Central memory CD8-positive, alpha-beta T cell (primary cell): Measurements from ENCODE around the gene GOLGA8K.
"Not testable (repeated sequence)": the region's sequence is repeated elsewhere in the genome, so short reads cannot be mapped to it uniquely, and the experiment has no call there.

Experiments used
- ATAC-seq: fragments of 150-1000 bp; cut with Tn5 transposase; replicated peaks from 2 replicates; pipeline ENCODE4 v1.10.0; 2022; ENCODE audit warnings: mild to moderate bottlenecking, moderate FRiP score, moderate number of reproducible peaks; ENCODE audit not compliant: poor library complexity, severe bottlenecking; ENCODE audit errors: extremely low read depth
- DNase-seq, 2 donors: peaks; one replicate each; pipeline ENCODE4 v3.0.0; 2021; ENCODE audit warnings: low spot score in 2 of 2
- H3K27ac Mint-ChIP-seq: one replicate; pipeline ENCODE4 v1.8.0; 2022; ENCODE audit warnings: low read depth, mild to moderate bottlenecking, moderate library complexity, mixed read lengths
- H3K27me3 Mint-ChIP-seq: one replicate; pipeline ENCODE4 v1.8.0; 2022; ENCODE audit warnings: mixed read lengths
- H3K36me3 Mint-ChIP-seq: one replicate; pipeline ENCODE4 v1.8.0; 2022; ENCODE audit warnings: mild to moderate bottlenecking, moderate library complexity, mixed read lengths; ENCODE audit not compliant: insufficient read depth
- H3K4me1 Mint-ChIP-seq: one replicate; pipeline ENCODE4 v1.8.0; 2022; ENCODE audit warnings: mixed read lengths
- H3K4me3 Mint-ChIP-seq: one replicate; pipeline ENCODE4 v1.8.0; 2022; ENCODE audit warnings: mild to moderate bottlenecking, moderate library complexity, mixed read lengths
- H3K9me3 Mint-ChIP-seq: one replicate; pipeline ENCODE4 v1.8.0; 2022; ENCODE audit warnings: mixed read lengths

Gene GOLGA8K

GRCh38 chr15:32372075-32372474, 31.0 kb downstream of the GOLGA8K start:
- not testable (repeated sequence) for H3K36me3 Mint-ChIP-seq, H3K4me3 Mint-ChIP-seq, H3K9me3 Mint-ChIP-seq, ATAC-seq, H3K27ac Mint-ChIP-seq, DNase-seq, H3K27me3 Mint-ChIP-seq, H3K4me1 Mint-ChIP-seq

GRCh38 chr15:32370526-32370925, 32.6 kb downstream of the GOLGA8K start:
- not testable (repeated sequence) for H3K4me1 Mint-ChIP-seq, ATAC-seq, H3K9me3 Mint-ChIP-seq, DNase-seq, H3K27me3 Mint-ChIP-seq, H3K36me3 Mint-ChIP-seq, H3K4me3 Mint-ChIP-seq, H3K27ac Mint-ChIP-seq

GRCh38 chr15:32370064-32370463, 33.0 kb downstream of the GOLGA8K start:
- not testable (repeated sequence) for H3K9me3 Mint-ChIP-seq, H3K4me3 Mint-ChIP-seq, H3K27ac Mint-ChIP-seq, ATAC-seq, H3K36me3 Mint-ChIP-seq, DNase-seq, H3K27me3 Mint-ChIP-seq, H3K4me1 Mint-ChIP-seq

GRCh38 chr15:32366492-32366891, 36.6 kb downstream of the GOLGA8K start:
- H3K9me3 Mint-ChIP-seq, H3K4me3 Mint-ChIP-seq, H3K27ac Mint-ChIP-seq, DNase-seq, H3K4me1 Mint-ChIP-seq, H3K36me3 Mint-ChIP-seq, ATAC-seq, H3K27me3 Mint-ChIP-seq: not testable (repeated sequence)

- H3K9me3 Mint-ChIP-seq, H3K4me3 Mint-ChIP-seq, H3K27ac Mint-ChIP-seq, ATAC-seq, DNase-seq, H3K36me3 Mint-ChIP-seq, H3K4me1 Mint-ChIP-seq, H3K27me3 Mint-ChIP-seq: not testable (repeated sequence)
These were observed 37.1 kb downstream of the GOLGA8K start for GRCh38 chr15:32365955-32366354.

GRCh38 chr15:32364944-32365343, 38.1 kb downstream of the GOLGA8K start:
- H3K4me1 Mint-ChIP-seq, H3K27me3 Mint-ChIP-seq, H3K27ac Mint-ChIP-seq, H3K4me3 Mint-ChIP-seq, H3K9me3 Mint-ChIP-seq, H3K36me3 Mint-ChIP-seq: not testable (repeated sequence)
- ATAC-seq (peak; percentile 47), DNase-seq (peak in 1 of 2 donors; percentile 19)

- H3K36me3 Mint-ChIP-seq, result not testable (repeated sequence)
These were observed 39.6 kb downstream of the GOLGA8K start for GRCh38 chr15:32363449-32363848.

GRCh38 chr15:32361662-32362061, 41.4 kb downstream of the GOLGA8K start:
- H3K27me3 Mint-ChIP-seq, H3K9me3 Mint-ChIP-seq, H3K27ac Mint-ChIP-seq, H3K4me1 Mint-ChIP-seq, H3K4me3 Mint-ChIP-seq, ATAC-seq, DNase-seq, H3K36me3 Mint-ChIP-seq: not testable (repeated sequence)

More at GRCh38 chr15:32363449-32363848, 39.6 kb downstream of the GOLGA8K start:
- not testable (repeated sequence) for DNase-seq, H3K4me3 Mint-ChIP-seq, H3K27ac Mint-ChIP-seq, H3K9me3 Mint-ChIP-seq, ATAC-seq, H3K27me3 Mint-ChIP-seq, H3K4me1 Mint-ChIP-seq

GRCh38 chr15:32358462-32358861, 44.6 kb downstream of the GOLGA8K start:
- H3K9me3 Mint-ChIP-seq, H3K4me1 Mint-ChIP-seq, H3K36me3 Mint-ChIP-seq, H3K4me3 Mint-ChIP-seq, H3K27me3 Mint-ChIP-seq, DNase-seq, H3K27ac Mint-ChIP-seq: not testable (repeated sequence)
- peak; percentile 45 for ATAC-seq

GRCh38 chr15:32356909-32357308, 46.2 kb downstream of the GOLGA8K start:
- H3K36me3 Mint-ChIP-seq, H3K4me3 Mint-ChIP-seq, DNase-seq, H3K9me3 Mint-ChIP-seq, H3K4me1 Mint-ChIP-seq, H3K27me3 Mint-ChIP-seq, H3K27ac Mint-ChIP-seq, ATAC-seq: not testable (repeated sequence)

- not testable (repeated sequence) for ATAC-seq, H3K4me1 Mint-ChIP-seq, H3K9me3 Mint-ChIP-seq, H3K27me3 Mint-ChIP-seq, DNase-seq, H3K27ac Mint-ChIP-seq, H3K4me3 Mint-ChIP-seq, H3K36me3 Mint-ChIP-seq
These were observed 50.3 kb downstream of the GOLGA8K start for GRCh38 chr15:32352748-32353147.

- not testable (repeated sequence) for ATAC-seq, H3K4me3 Mint-ChIP-seq, DNase-seq, H3K27me3 Mint-ChIP-seq, H3K27ac Mint-ChIP-seq, H3K36me3 Mint-ChIP-seq, H3K9me3 Mint-ChIP-seq, H3K4me1 Mint-ChIP-seq
These were observed 52.4 kb downstream of the GOLGA8K start for GRCh38 chr15:32350563-32351220.

GRCh38 chr15:32347037-32347436, 56.1 kb downstream of the GOLGA8K start:
- not testable (repeated sequence) for H3K4me1 Mint-ChIP-seq, H3K4me3 Mint-ChIP-seq, H3K9me3 Mint-ChIP-seq, DNase-seq, H3K36me3 Mint-ChIP-seq, H3K27me3 Mint-ChIP-seq, H3K27ac Mint-ChIP-seq
- peak; percentile 6 for ATAC-seq
